Stimulated activated CD8-positive, alpha-beta memory T cell treated with anti-CD3 and anti-CD28 coated beads, Interleukin-7, amount 100 ng/mL, for 1 hour (primary cell): ENCODE results near the gene FOXN3.
"Not testable (repeated sequence)": the region's sequence is repeated elsewhere in the genome, so short reads cannot be mapped to it uniquely, and the experiment has no call there.

Experiments used
- DNase-seq, 2 donors: peaks; one replicate each; pipeline ENCODE4 v3.0.0-alpha.2; 2020; ENCODE audit warnings: low read depth in 2 of 2

FOXN3 gene

GRCh38 chr14:89165189-89166181, 251.5 kb downstream of the FOXN3 start:
- DNase-seq, result no peak

GRCh38 chr14:89164168-89165073, 252.6 kb downstream of the FOXN3 start:
- DNase-seq, result no peak

DNA sequence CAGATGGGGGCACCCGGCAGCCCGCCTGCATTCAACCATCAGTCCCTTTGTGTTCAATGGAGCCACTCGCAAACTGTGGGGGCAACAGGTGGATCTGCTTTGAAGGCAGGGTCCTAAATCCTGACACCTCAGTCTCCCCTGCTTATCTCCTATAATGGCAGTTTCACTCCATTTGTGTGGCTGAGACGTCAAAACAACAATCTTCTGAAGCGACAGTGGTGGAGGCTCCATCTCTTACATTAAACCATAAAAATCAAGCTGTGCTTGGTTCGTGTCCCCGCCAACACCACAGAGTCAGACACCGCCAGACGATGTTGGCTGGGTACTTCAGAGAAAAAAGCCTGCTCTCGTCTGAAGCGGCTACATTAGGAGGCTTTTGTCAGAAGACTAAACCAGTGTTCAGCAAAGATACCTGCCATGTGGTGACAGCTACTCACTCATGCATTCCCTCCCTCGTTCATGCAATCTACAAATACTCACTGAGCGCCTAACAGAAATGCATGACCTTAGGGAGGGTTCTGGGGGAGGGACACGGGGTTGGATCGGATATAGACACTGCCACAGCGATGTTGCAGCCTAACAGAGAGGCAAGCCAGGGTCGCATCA, 253.9 kb downstream of the FOXN3 start:
- no peak for DNase-seq

GRCh38 chr14:89162586-89162985, 254.4 kb downstream of the FOXN3 start:
- DNase-seq, result no peak

DNA sequence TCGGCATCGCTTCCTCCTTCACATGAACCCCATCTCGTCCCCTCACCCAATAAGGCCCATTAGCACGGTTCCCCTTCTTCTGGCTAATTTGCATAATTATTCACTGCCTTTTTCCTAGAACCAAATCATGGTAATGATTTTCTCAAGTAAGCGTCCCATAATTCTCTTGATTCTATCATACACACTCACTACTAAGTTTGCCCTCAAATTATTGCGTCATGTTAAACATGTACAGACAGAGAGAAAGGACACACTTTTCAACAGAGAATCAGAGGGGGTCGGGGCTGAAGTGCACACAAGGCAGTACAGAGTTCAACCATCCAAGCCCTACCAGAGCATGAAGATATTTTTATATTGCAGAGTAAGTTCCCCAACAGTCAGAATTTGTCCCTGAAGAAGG, 256.6 kb downstream of the FOXN3 start:
- no peak for DNase-seq

GRCh38 chr14:89158701-89159100, 258.3 kb downstream of the FOXN3 start:
- DNase-seq, result no peak

- not testable (repeated sequence) for DNase-seq
Observed at GRCh38 chr14:89158104-89158503, 258.9 kb downstream of the FOXN3 start.

DNA sequence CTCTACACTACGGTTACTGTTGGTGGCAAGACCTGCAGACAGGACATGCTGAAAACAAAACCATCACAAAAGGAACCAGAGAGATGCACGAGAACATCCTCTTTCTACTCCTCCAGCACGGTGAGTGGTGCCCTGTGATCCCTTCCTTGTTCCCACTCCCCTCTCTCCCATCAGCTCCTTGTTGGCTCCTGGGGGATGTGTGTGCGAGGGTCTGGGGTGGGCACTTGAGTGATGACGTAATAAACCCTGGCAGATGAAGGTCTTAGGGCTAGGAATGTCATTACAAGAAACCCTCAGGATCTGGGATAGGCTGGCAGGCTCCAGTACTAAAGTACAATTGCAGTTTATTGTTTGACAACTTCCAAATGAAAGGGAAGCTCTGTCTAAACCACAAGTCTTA, 261.5 kb downstream of the FOXN3 start:
- DNase-seq, result no peak

- DNase-seq, result not testable (repeated sequence)
Observed at GRCh38 chr14:89151693-89152092, 265.3 kb downstream of the FOXN3 start.

DNA sequence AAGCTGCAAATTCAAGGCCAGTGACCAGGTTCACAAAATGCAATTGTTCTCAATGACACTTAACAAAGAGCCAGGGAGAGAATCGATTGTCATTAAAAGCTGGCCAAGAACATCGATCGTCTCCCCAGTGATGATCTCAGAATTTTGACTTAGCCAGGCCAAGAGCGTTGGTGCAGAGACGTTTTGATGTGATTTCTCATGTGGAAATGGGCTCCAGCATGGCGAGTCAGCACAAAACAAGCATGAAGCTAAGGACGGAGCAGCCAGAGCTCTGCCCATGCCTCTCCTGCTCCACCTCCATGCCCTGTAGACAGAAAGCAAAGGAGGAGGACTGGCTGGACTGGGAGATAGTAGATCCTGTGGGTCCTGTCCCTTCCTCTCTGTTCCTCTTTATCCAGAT, 270.8 kb downstream of the FOXN3 start:
- no peak for DNase-seq

GRCh38 chr14:89144642-89145041, 272.4 kb downstream of the FOXN3 start:
- no peak for DNase-seq

DNA sequence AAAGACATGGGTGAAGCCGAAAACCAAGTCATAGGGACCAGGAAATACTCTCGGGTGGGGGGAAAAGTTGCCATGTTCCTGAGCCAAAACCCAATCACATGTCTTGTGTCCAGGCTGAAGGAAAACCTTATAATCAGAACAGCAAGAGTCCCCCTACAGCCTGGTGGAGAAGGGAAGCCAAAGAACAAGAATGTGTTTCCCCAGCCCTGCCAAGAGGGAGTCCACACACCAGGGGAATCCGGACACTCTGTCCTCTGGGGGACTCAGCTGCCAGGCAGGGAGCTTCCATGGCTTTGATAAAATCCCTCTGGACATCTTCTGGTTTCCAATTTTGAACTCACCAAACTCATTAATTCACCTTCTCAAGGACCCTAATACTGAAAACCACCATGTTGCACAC, 273.0 kb downstream of the FOXN3 start:
- no peak for DNase-seq

GRCh38 chr14:89143595-89143994, 273.4 kb downstream of the FOXN3 start:
- DNase-seq, result no peak

- no peak for DNase-seq
Observed at GRCh38 chr14:89142366-89142765, 274.7 kb downstream of the FOXN3 start.

GRCh38 chr14:89141862-89142261, 275.2 kb downstream of the FOXN3 start:
- DNase-seq, result no peak

GRCh38 chr14:89140326-89140725, 276.7 kb downstream of the FOXN3 start:
- DNase-seq, result no peak

- DNase-seq, result no peak
Observed at GRCh38 chr14:89139404-89140247, 277.4 kb downstream of the FOXN3 start.

GRCh38 chr14:89138846-89139245, 278.2 kb downstream of the FOXN3 start:
- DNase-seq, result no peak

DNA sequence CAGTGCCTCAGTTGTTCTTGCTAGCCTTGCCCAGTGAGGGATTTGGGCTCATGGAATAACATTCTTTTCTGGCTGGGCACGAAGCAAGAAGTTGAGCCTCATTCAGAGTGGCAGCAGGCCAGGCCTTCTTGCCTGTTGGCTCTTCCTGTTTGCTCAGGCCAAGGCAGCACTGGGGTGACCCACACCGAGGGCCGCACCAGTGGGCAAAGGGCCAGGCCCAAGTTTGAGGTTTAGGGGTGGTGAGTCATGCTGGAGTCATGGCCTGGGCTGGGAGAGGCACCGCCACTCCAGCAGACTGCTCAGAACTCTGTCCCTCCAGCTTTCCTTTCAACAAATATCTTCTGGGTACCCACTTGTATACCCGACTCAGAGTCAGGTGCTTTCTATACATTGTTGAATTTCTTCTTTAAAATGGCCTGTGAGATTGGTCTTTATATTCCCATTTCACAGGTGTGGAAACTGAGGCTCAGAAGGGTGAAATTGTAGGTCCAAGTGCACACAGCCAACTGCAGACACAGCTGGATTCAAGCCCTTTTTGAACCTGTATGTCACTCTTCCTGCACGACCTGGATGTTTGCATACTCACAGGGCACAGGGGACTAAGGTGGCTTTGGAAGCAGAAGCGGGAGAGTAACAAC, 279.4 kb downstream of the FOXN3 start:
- no peak for DNase-seq

DNA sequence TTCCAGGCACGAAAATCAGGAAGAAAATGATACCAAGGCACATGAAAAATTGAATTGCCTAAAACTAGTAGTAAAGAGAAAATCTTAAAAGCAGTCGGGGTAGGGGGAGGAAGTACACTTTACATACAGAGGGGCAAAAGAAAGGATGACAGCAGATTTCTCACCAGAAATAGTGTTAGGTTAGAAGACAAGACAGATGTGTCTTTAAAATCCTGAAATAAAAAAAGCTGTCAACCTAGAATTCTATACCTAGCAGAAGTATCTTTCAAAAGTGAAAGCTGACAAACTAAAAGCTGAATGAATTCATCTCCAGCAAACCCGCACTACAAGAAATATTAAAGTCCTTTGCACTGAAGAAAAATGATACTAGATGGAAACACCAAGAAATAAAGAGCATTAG, 280.4 kb downstream of the FOXN3 start:
- no peak for DNase-seq

- no peak for DNase-seq
Observed at GRCh38 chr14:89134640-89135039, 282.4 kb downstream of the FOXN3 start.
